SU-DHL-6 (cell line): ENCODE data around the gene INPP4A.

Experiments
- H2AFZ ChIP-seq: fragments of 200-600 bp; sonication (generic); 2 replicates; pipeline ENCODE4 v1.6.1; 2014; ENCODE audit warnings: low read depth, mild to moderate bottlenecking, moderate library complexity, mixed read lengths, antibody characterized with exemption, low read length; ENCODE audit not compliant: severe bottlenecking
- H3F3A ChIP-seq: fragments of 200-600 bp; shearing (Covaris generic); 2 replicates; pipeline ENCODE4 v1.6.0; 2016; ENCODE audit warnings: antibody characterized with exemption, mild to moderate bottlenecking; ENCODE audit not compliant: insufficient read depth
- H3K27ac ChIP-seq: fragments of 200-600 bp; sonication (generic); 2 replicates; pipeline ENCODE4 v1.5.1; 2016; ENCODE audit warnings: low read depth, mild to moderate bottlenecking, low read length, moderate library complexity, mixed read lengths
- H3K27me3 ChIP-seq: fragments of 200-600 bp; sonication (generic), shearing (Covaris generic); 2 replicates; pipeline ENCODE4 v1.6.0; 2014; ENCODE audit warnings: mild to moderate bottlenecking, low read length
- H3K36me3 ChIP-seq: fragments of 200-600 bp; sonication (generic); 2 replicates; pipeline ENCODE4 v1.6.1; 2014; ENCODE audit warnings: mild to moderate bottlenecking, low read length, mixed read lengths
- H3K4me2 ChIP-seq: fragments of 300-600, 200-600 bp; shearing (Covaris generic), sonication (generic); 2 replicates; pipeline ENCODE4 v1.6.0; 2014; ENCODE audit warnings: low read length, low read depth, mild to moderate bottlenecking; ENCODE audit not compliant: poor library complexity, severe bottlenecking
- H3K4me3 ChIP-seq: fragments of 200-600 bp; sonication (generic); 2 replicates; pipeline ENCODE4 v1.5.1; 2014; ENCODE audit warnings: antibody characterized with exemption, low read length, mild to moderate bottlenecking, mixed read lengths; ENCODE audit not compliant: insufficient read depth, poor library complexity, severe bottlenecking
- H3K79me2 ChIP-seq: fragments of 200-600 bp; sonication (generic); 2 replicates; pipeline ENCODE4 v1.6.1; 2014; ENCODE audit warnings: mild to moderate bottlenecking, low read length, moderate library complexity; ENCODE audit not compliant: insufficient read depth
- H3K9ac ChIP-seq: fragments of 200-600 bp; sonication (generic); 2 replicates; pipeline ENCODE4 v1.7.0; 2014; ENCODE audit warnings: mild to moderate bottlenecking, low read length
- H3K9me2 ChIP-seq: fragments of 200-600 bp; sonication (generic); replicated peaks from 2 replicates; pipeline ENCODE4 v1.6.1; 2014; ENCODE audit warnings: low read length; ENCODE audit not compliant: insufficient read depth
- H3K9me3 ChIP-seq: fragments of 200-600 bp; sonication (generic); 2 replicates; pipeline ENCODE4 v1.6.1; 2014; ENCODE audit warnings: low read length, mixed read lengths; ENCODE audit not compliant: insufficient read depth
- H4K20me1 ChIP-seq: fragments of 200-600 bp; sonication (generic); 2 replicates; pipeline ENCODE4 v1.6.1; 2014; ENCODE audit warnings: low read depth, mild to moderate bottlenecking, antibody characterized with exemption, low read length, moderate library complexity, mixed read lengths
- EZH2phosphoT487 ChIP-seq: fragments of 200-600 bp; sonication (generic), shearing (Covaris generic); conservative IDR thresholded peaks from 2 replicates; pipeline ENCODE4 v1.6.1; 2018; ENCODE audit warnings: mild to moderate bottlenecking, antibody characterized with exemption, low read length, moderate library complexity, mixed read lengths
- TF ChIP-seq, protein P1 (sequence below): fragments of 200-600 bp; sonication (generic); IDR thresholded peaks from one replicate; pipeline ENCODE4 v1.5.1; 2017; ENCODE audit warnings: antibody characterized with exemption, mild to moderate bottlenecking, low read length, moderate library complexity; ENCODE audit not compliant: insufficient read depth, poor library complexity, severe bottlenecking

The INPP4A gene

DNA sequence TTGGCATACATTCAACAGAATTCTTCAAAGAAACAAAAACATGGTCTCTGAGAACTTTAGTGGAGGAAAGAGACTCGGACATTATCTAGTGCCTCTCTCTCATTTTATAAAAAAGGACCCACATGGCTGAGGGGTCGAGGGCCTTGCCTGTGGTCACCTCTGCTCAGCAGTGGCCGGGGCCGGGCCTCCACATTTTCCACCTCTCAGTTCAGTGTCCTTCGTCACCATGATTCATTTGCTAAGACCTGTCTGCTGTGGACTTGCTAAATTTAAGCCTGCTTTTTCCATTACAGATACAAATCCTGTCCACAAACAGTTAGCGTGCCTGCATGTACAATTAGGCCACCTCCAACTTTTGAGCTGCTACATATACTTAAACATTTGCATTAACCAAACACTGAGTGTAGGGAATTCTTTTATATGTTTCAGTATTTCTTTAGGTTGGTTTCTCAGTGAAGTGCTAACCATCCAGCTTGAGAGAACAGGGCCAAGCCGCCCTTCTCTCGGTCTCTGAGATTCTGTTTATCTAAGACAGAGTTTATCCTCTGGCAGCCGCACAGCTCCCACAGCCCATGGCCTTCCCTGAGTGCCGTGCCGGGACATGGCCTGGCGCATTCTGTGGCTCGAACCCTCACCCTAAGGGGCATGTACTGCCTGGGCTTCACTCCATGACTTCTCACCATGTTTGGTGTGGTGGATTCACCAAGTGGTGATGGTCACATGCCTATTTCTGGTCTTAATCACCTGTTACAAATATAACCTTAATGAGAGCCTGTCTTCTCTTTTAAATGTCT lies 117.4 kb downstream of the INPP4A start:
- Histone ChIP-seq H3K9ac (no peak overlapping the region), H3K9me2 (no peaks in the 10 kb centered on the region), H3K9me3 (no peaks in the 10 kb centered on the region), H3F3A (no peaks in the 10 kb centered on the region), H4K20me1 (no peaks in the 10 kb centered on the region), H3K4me2 (no peak overlapping the region), H3K4me3 (no peak overlapping the region), H3K79me2 (no peaks in the 10 kb centered on the region), H3K27me3 (no peaks in the 10 kb centered on the region), H3K27ac (no peak overlapping the region), H3K36me3 (no peaks in the 10 kb centered on the region), H2AFZ (no peak overlapping the region)
- TF ChIP-seq, protein P1, sequence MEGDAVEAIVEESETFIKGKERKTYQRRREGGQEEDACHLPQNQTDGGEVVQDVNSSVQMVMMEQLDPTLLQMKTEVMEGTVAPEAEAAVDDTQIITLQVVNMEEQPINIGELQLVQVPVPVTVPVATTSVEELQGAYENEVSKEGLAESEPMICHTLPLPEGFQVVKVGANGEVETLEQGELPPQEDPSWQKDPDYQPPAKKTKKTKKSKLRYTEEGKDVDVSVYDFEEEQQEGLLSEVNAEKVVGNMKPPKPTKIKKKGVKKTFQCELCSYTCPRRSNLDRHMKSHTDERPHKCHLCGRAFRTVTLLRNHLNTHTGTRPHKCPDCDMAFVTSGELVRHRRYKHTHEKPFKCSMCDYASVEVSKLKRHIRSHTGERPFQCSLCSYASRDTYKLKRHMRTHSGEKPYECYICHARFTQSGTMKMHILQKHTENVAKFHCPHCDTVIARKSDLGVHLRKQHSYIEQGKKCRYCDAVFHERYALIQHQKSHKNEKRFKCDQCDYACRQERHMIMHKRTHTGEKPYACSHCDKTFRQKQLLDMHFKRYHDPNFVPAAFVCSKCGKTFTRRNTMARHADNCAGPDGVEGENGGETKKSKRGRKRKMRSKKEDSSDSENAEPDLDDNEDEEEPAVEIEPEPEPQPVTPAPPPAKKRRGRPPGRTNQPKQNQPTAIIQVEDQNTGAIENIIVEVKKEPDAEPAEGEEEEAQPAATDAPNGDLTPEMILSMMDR: no peak
- no peak for TF ChIP-seq EZH2phosphoT487

DNA sequence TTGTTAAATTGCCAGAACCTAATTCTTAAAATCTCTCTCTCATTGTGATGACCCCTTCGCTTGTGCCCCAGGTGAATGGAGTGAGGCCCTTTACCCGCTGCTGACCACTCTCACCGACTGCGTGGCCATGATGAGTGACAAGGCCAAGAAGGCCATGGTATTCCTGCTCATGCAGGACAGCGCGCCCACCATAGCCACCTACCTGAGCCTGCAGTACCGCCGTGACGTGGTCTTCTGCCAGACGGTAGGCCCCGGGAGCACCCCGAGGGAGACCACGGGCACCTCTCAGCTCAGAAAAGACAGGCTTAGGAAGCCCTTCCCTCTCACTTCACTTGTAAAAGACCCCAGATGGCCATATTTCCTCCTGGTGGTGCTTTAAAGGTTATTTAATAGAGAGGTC lies 118.7 kb downstream of the INPP4A start:
- no peak overlapping the region for H2AFZ ChIP-seq
- H3K27me3 ChIP-seq: no peaks in the 10 kb centered on the region
- H3K36me3 ChIP-seq: no peaks in the 10 kb centered on the region
- TF ChIP-seq, protein P1: no peak
- no peak for TF ChIP-seq EZH2phosphoT487
- H3K27ac ChIP-seq: no peak overlapping the region
- H3K4me3 ChIP-seq: no peak overlapping the region
- no peak overlapping the region for H3K9ac ChIP-seq
- no peaks in the 10 kb centered on the region for H3F3A ChIP-seq
- H4K20me1 ChIP-seq: no peaks in the 10 kb centered on the region
- H3K9me3 ChIP-seq: no peaks in the 10 kb centered on the region
- no peaks in the 10 kb centered on the region for H3K9me2 ChIP-seq
- H3K79me2 ChIP-seq: no peaks in the 10 kb centered on the region
- H3K4me2 ChIP-seq: no peak overlapping the region

DNA sequence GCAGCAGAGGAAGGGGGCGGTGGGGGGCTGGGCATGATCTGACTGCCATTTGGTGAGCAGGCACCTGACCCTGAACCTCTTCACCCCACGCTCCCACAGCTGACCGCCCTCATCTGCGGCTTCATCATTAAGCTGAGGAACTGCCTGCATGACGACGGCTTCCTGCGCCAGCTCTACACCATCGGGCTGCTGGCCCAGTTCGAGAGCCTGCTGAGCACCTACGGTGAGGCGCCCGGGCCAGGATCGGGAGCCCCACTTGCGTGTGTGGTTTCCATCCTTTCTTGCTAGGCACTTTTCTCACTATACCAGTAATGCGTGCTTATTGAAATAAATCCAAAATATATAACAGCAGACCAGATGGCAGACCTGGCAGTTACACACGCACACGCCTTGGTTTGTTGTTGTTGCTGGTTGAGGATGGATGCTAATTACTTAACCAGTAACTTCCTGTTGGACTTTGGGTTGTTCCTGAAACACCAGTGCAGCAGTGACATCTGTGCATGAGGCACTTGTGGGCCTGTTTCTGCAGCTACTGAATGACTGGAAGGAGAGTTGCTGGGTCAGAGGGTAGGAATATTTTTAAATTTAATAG lies 120.0 kb downstream of the INPP4A start:
- Histone ChIP-seq H3K4me2 (no peak overlapping the region), H3K9me3 (no peaks in the 10 kb centered on the region), H3K36me3 (no peaks in the 10 kb centered on the region), H3K27me3 (no peaks in the 10 kb centered on the region), H3K9ac (no peak overlapping the region), H4K20me1 (no peaks in the 10 kb centered on the region), H3F3A (no peaks in the 10 kb centered on the region), H3K27ac (no peak overlapping the region), H3K79me2 (no peaks in the 10 kb centered on the region), H3K4me3 (no peak overlapping the region), H2AFZ (no peak overlapping the region), H3K9me2 (no peaks in the 10 kb centered on the region)
- TF ChIP-seq, protein P1: no peak
- no peak for TF ChIP-seq EZH2phosphoT487
